Mammary epithelial cell (primary cell): ENCODE measurements around the gene MYOM3.

Experiments
- EZH2 ChIP-seq: IDR thresholded peaks from 2 replicates; pipeline ENCODE4 v1.6.1; 2012; ENCODE audit warnings: low read length, inconsistent platforms, borderline replicate concordance
- TF ChIP-seq, protein P1 (sequence below), 2 donors: IDR thresholded peaks in 1 of 2; conservative IDR thresholded peaks in 1 of 2; 2 replicates each; pipeline ENCODE4 v1.5.1; 2011 to 2012; ENCODE audit warnings: inconsistent platforms in 2 of 2, low read length in 2 of 2, mild to moderate bottlenecking in 2 of 2, control low read depth in 1 of 2, low read depth in 1 of 2; ENCODE audit not compliant: insufficient read depth in 1 of 2; ENCODE audit errors: extremely low read depth in 1 of 2

DNA sequence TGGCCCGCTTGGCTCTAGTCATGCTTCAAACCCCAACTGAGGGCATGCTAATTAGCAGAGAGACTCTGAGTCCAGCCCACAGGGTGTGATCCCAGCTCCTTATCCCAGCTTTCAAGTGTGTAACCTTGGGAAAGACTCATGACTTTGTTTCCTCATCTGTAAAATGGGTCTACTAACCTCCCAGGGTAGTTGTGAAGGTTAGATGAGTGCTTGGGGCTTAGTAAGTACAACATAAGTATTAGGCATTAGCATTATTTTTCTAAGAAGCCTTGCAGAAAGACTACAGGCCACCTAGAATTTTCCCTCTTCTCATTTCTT is 2.8 kb downstream of the MYOM3 start:
- TF ChIP-seq, protein P1, sequence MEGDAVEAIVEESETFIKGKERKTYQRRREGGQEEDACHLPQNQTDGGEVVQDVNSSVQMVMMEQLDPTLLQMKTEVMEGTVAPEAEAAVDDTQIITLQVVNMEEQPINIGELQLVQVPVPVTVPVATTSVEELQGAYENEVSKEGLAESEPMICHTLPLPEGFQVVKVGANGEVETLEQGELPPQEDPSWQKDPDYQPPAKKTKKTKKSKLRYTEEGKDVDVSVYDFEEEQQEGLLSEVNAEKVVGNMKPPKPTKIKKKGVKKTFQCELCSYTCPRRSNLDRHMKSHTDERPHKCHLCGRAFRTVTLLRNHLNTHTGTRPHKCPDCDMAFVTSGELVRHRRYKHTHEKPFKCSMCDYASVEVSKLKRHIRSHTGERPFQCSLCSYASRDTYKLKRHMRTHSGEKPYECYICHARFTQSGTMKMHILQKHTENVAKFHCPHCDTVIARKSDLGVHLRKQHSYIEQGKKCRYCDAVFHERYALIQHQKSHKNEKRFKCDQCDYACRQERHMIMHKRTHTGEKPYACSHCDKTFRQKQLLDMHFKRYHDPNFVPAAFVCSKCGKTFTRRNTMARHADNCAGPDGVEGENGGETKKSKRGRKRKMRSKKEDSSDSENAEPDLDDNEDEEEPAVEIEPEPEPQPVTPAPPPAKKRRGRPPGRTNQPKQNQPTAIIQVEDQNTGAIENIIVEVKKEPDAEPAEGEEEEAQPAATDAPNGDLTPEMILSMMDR (conservative IDR thresholded peaks at IDR 0.05 in 1 of 2, IDR thresholded peaks at IDR 0.05 in 1 of 2; ENCODE audit: extremely low read depth in 1 of 2, insufficient read depth in 1 of 2, low read depth in 1 of 2, low read length in 2 of 2) = no peak
- no peak for TF ChIP-seq EZH2
